ENCODE measurements around the gene ZAR1L.

DNA sequence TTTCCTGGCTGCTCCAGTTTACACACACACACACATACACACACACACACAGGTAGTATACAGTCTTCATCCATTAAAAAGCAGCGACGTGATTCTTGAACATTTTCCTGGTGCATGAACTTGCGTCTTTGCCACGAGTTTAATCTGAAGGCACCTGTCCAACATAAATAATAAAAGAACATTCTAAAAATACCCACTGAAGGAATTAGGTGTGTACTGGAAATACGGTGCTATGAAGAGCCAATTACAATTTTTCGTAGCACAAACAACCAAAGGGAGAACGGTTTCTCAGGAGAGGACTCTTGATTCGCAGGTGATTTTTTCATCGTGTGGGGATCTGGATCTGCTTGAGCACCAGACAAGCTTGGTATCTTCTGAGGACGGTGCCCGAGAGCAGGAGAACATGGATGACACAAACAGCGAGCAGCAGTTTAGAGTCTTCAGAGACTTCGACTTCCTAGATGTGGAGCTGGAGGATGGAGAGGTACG lies 61.2 kb downstream of the ZAR1L start:
- TF ChIP-seq POLR2AphosphoS5 (IDR thresholded peaks at IDR 0.05; ENCODE audit: low read depth, low read length) (no peak), TAF1 (IDR thresholded peaks at IDR 0.05; ENCODE audit: borderline replicate concordance, insufficient read depth, low read length) (no peak), SIN3A (IDR thresholded peaks at IDR 0.05; ENCODE audit: borderline replicate concordance, insufficient read depth, low read length) (no peak), FOXP2 (optimal IDR thresholded peaks at IDR 0.05; ENCODE audit: borderline replicate concordance, extremely low read depth, extremely low read length, insufficient read depth) (no peak)
- TF ChIP-seq, protein P1, sequence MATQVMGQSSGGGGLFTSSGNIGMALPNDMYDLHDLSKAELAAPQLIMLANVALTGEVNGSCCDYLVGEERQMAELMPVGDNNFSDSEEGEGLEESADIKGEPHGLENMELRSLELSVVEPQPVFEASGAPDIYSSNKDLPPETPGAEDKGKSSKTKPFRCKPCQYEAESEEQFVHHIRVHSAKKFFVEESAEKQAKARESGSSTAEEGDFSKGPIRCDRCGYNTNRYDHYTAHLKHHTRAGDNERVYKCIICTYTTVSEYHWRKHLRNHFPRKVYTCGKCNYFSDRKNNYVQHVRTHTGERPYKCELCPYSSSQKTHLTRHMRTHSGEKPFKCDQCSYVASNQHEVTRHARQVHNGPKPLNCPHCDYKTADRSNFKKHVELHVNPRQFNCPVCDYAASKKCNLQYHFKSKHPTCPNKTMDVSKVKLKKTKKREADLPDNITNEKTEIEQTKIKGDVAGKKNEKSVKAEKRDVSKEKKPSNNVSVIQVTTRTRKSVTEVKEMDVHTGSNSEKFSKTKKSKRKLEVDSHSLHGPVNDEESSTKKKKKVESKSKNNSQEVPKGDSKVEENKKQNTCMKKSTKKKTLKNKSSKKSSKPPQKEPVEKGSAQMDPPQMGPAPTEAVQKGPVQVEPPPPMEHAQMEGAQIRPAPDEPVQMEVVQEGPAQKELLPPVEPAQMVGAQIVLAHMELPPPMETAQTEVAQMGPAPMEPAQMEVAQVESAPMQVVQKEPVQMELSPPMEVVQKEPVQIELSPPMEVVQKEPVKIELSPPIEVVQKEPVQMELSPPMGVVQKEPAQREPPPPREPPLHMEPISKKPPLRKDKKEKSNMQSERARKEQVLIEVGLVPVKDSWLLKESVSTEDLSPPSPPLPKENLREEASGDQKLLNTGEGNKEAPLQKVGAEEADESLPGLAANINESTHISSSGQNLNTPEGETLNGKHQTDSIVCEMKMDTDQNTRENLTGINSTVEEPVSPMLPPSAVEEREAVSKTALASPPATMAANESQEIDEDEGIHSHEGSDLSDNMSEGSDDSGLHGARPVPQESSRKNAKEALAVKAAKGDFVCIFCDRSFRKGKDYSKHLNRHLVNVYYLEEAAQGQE (IDR thresholded peaks at IDR 0.05; ENCODE audit: insufficient read depth in 1 of 2, low read depth in 2 of 2, low read length in 2 of 2) = no peak
